NCI-H2196 treated with DMSO at 0.1 percent for 48 hours (cell line): Measurements from ENCODE around the gene C1orf146.
"Not testable (repeated sequence)": the region's sequence is repeated elsewhere in the genome, so short reads cannot be mapped to it uniquely, and the experiment has no call there.

Source experiments
- DNase-seq: peaks from one replicate; lab custom pipeline; 2025; ENCODE audit not compliant: unreplicated experiment; lab: John Stamatoyannopoulos, UW

Gene C1orf146, protein sequence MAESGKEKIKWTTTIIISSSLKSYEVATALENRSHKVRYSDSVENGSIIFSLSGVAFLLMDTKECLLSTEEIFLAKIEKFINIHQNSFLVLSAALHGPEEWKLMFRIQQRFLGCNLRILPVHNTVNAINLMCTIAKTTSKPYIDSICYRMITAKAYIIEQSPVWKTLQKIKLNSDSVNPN

DNA sequence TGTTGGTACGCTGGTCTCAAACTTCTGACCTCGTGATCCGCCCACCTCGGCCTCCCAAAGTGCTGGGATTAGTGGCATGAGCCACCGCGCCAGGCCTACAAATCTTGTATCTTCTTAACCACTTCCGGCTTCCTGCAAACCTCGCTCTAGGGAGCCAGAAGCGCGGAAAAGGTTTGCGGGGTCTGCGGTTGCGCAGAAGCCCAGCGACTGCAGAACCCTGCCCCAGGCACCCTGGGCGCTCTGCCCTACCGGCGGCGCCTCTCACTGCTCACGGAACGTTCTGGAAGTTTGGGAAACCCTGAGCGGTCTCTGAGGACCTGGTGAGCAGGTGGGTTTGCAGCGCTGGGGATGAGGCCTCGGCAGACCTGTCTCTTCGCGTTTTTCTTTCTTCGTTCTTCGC is at the start of gene C1orf146:
Gene C1orf146, plus strand, starts transcription at position 195 of the 400 bp plus-strand sequence. CDS start 13,506 bp downstream, outside the sequence.
- no peak for DNase-seq

DNA sequence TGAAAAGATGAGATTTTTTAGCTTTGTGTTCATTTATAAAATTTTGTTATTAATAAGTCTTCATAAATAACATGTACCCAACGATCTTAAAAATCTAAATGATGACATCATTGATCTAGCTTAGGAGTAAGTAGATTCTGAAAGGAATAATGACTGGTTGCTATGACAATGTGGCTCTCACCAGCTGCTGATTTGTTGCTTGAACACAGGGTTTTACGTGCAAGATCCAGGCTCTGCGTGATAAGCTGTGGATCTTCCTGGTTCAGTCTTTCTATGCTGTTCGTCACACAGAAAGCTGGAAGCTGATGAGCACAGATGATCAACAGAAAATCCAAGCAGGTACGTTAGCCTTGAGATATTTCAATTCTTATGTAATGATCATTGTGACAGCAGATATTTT is 49.1 kb upstream of the C1orf146 start:
- DNase-seq, result no peak

DNA sequence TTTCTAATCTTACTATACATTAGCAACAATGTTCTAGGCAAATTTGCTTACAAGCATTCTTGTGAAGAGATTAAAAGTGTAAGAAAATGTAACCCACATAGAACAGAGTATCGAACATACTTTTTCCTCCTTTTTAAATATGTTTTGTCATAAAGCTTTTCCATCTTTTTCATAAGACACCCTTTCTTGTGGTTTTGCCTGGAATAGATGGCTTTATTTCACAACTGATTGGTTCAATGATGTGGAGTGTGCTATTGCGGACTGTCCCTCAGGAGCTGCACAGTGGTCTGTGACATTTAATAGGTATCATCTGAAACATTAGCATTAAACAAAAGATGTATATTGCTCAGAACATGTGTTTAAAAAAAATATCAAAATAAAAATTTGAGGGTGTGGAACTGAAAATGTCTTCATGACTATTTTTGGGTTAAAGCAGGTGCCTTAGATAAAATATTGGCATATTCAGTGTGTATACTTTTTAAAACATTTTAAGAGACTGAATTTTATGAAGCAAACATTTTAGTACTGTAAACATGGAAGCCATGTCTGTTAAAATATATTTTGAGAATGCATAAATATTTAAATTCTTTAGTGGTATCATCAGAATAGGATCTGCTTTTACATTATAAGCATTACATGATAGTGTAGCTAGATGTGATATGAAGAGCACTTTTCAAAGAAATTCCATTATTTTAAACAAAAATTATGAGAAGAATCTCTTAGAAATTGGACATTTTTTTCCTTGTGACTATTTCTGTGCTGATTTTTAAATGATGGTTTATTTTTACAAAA is 48.3 kb upstream of the C1orf146 start:
- DNase-seq, result no peak

DNA sequence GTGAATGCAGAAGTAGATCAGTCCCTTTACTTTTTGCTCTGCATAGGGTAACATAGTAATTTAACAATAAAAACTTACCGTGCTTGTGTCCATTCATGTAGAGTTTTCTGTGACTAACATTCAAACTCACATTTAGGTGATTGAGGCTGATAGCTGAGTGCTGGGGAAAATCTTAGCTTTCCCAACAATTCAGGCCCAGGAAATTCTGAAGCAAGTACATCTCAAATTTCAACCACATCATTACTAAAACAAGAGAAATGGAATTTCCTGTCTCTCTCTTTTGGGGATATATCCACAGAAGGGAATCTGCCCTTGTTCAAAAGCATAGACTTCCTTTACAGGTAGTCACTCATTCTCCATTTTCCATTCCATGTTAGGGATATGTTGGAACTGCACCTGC is 33.1 kb upstream of the C1orf146 start:
- DNase-seq, result no peak

DNA sequence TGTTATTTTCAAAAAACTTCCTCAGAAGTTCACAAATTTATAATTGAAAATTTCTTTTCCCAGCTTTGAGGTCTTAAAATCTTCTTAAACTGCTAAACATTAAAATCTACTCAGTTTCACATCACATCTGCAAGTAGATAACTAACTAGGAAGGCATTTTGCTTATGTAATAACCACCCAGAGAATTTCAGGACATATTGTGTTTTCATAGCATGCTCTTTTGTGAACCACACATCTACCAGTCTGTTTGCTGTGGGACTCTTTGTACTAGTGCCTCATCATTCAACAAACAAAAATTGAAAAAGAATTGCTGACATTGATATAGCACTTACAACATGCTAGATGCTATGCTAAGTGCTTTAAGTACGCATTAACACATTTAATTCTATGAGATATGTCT is 31.6 kb upstream of the C1orf146 start:
- DNase-seq, result no peak

DNA sequence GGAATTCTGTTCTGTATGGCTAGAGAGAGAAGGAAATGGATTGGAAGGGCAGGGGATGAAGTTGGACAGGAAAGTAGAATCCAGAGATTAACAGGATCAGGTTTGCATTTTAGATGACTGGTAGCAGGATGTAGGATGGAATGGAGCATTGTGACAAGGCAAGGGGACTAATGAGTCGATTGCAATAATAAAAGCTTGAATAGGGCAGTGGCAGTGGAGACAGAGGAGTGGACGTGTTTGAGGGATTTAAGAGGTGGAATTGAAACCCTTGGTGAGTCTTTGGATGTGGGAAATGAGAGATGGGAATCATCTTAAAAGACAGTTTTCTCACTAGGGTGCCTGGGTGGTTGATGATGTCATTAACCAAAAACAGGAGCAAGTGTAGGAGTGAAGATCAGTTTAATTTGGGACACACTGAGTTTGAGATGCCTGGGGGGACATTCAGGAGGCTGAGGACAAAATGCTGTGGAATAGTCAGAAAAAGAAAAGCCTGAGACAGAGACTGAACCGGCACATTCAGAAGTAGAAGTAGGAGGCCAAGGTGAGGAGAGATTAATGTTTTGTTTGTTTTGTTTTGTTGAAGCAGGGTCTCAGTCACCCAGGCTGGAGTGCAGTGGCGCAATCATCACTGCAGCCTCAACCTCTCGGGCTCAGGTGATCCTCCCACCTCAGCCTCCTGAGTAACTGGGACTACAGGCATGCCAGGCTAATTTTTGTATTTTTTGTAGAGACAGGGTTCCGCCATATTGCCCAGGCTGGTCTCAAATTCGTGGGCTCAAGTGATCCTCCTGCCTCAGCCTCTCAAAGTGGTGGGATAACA is 29.1 kb upstream of the C1orf146 start:
- DNase-seq, result no peak

DNA sequence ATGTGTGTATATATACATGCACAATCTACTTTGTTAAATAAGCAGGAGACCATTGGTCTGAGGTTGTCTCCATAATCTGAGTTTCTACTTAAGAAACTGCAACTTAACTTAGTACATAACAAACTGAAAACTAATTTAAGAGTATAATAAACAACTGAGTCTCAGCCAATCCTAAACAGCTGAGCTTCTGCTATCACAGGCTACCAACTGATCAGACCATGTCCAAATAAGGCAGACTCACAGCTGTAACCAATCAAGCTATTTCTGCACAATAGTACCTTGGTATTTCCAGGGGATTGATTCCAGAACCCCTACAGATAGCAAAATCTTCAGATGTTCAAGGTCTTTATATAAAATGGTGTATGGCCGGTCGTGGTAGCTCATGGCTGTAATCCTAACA is 26.0 kb upstream of the C1orf146 start:
- DNase-seq, result no peak

DNA sequence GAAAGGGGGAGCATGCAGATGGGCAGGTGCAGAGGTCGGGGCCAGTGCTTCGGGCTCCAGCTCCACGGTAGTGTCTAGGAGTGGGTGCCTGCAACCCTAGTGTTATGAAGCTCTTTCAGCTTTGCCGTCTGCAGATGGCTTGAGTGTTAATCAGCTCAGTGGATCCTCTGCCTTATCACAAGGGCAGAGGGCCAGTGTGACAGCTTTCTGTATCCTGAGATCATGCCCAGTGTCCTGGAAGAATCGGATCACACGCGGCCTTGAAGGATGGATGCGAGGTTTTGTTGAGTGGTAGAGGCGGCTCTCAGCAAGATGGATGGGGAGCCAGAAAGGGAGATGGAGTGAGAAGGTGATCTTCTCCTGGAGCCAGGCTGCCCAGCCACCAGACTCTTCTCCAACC is 25.5 kb upstream of the C1orf146 start:
- no peak for DNase-seq

DNA sequence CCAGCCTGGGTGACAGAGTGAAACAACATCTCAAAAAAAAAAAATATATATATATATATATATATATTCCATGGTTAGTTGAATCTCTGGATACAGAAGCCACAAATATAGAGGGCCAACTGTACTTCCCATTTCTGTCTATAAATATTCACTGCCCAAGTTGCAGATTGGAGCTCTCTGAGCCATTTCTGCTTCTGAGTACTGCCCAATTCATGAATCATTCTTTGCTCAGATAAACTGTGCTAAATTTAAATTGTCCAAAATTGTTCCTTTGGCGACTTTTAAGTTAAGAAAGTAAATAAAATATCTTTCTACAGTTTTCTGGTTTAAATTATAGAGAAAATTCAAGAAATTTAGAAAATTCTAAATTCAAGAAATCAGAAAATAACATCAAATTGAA is 23.2 kb upstream of the C1orf146 start:
- DNase-seq, result no peak

DNA sequence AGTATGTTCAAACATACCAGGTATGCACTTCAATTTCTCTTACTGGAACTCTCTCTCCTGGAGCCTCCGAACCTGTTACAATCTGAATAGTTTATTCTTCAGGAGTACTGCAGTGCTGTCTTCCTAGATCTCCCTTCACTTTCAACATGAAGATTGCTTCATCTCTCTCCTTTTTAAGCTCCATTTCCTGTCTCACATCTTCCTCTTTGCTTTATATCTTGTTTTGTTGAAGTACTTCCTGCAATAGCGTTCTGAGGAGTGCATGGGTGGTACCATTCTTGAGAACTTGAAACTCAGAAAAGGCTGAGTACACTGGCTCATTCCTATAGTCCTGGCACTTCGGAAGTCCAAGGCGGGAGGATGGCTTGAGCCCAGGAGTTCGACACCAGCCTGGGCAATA is 15.7 kb upstream of the C1orf146 start:
- DNase-seq, result no peak

DNA sequence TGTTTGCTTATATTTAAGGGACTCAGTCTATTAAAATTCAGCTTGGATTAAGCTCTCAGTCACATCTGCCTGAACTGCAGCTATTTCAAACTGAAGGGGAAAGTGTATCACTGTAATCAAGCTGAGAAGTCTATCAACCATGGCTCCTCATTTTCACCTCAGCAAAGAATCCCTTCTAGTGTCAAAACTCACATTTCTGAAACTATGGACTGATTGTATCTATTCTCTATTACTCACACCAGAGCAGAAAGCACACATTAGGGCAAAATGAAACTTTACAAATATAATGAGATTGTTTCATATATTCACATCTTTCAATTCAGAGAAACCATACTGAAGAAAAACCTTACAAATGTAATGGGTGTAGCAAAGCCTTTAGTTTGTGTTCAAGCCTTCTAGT is 14.6 kb upstream of the C1orf146 start:
- no peak for DNase-seq

DNA sequence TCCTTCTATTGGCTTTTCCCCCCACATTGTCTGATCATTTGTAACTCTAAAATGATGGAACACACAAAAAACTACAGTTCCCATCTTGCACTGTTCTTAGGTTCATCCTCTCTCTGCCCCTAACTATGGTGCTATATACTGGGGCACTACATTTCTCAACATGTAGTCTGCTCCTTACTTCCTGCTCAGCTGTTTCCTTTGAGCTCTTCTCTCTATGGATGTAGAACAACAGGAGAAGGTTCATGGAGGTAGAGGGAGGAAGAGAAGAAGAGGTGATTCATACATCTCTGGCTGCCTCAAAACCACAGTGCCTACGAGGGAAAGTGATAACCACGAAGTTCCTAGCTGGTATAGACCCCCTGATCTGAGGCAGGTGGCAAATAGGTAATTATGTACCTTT is 7.0 kb upstream of the C1orf146 start:
- DNase-seq, result no peak

DNA sequence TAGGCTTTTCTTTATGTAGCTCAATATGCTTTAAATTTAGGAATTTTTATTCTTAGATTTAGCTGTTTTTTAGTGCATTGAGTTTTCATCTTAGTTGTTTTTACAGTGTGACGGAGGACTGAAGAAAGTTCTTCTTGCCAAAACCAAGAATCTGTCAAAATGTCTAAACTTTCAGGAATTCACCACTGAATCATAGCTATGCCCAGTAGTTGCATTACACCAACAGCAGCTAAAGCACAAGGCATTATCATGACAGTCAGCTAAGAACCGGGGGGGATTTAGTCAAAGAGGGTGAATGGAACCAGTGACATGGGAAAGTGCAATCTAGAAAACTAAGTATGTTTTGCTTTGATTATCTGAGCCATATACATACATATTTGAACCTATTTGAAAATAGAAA is 6.5 kb upstream of the C1orf146 start:
- no peak for DNase-seq

DNA sequence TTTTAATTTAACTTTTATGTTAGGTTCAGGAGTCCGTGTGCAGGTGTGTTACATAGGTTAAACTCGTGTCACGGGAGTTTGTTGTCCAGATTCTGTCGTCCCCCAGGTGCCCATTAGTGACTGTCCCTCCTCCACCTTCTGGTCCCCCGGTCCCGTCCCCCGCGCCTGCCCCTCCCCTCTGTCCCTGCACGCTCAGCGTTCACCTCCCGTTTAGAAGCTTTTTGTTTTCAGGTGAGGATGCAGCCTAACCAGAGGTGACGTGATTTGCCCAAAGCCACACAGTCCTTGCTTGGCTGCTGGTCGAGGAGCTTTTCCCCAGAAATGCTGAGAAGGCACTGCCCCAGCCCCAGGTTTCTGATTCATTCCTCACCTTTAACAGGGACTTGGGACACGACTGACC is 844 bp downstream of the C1orf146 start:
- DNase-seq, result no peak

DNA sequence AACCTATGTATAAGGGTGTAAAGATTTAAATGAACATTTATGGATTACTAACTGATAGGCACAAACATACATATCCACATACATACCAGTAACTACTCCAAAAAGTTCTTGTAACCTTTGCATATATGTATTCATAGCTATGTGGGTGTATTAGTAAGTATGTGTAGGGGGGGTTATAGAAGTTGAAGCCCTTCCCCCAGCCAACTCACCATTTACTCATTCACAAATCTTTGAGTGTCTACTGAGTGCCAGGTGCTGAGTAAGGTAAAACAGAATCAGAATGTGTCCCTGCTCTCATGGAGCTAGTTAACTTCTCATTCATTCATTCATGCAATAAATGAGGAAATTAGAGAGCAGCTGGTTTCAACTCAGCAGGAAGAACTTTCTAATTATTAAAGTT is 1.3 kb downstream of the C1orf146 start:
- no peak for DNase-seq

DNA sequence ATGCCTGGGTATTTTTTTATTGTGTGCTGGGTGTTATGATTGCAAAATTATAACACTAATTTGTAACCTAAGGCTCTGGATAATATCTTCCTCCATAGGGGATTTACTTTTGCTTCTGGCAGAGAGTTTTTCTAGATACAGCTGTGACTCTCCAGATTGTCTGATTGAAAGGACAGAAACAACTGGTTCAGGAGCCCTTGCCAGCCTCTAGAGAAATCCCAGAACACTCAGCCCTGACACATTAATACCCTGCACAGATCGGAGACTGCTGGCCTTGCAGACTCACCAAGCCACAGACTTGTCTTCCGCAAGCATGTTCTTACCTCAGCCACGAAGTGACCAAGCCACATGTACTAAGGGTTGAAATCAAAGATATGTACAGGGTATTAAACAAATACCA is 10.7 kb downstream of the C1orf146 start:
- no peak for DNase-seq

DNA sequence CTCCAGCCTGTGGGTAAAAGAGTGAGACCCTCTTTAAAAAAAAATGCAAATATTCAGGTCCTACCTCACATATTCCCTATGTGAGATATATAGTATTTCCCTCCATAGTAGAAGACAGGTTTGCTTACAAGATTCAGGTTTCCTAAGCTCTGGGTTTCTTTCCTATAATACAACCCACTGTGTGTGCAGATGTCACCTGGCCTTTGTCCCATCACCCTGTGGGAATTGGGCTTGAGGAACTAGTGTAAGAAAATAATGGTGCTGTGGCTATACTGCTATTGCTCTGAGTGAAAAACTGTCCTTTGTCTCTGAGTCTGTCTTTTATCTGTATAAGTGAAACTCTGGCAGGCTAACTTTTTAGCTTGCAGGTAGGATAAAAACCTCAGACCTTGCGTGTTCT is 13.0 kb downstream of the C1orf146 start:
- no peak for DNase-seq

DNA sequence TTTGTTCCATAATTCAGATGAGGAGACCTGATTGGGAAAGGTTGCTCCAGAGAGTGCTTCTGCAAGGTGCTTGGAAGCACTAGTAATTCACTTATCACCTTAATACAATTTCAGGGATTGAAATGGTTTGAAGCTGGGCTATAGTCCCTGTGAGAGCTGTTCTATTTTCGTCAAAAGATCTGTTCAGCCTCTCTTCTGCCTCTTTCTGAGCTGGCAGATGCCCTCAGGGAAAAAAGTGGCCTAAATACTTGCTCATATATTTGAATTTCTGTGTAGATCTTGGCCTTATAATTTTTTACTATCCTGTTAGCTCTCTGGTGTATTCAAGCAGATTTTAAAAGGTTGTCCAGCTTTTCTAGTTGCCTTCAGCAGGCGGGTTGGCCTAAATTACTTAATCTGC is 22.3 kb downstream of the C1orf146 start:
- no peak for DNase-seq

DNA sequence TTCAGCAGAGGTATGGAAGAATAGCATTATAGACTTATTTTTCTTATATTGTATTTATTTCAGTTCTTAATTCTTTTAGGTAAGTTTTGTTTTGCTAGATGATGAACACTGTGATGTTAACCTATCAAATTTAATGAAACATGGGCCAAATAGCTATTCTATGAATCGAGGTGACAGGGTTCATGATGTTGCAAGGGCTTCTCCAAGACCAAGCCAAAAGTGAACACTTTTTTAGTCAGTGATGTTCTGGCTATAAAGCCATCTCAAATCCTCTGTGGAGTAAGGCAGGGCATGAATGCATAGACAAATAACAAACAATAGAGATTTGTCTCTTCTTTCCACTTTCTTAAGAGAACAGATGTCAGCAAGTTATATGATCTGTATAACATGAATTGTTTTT is 26.7 kb downstream of the C1orf146 start:
- DNase-seq, result no peak

DNA sequence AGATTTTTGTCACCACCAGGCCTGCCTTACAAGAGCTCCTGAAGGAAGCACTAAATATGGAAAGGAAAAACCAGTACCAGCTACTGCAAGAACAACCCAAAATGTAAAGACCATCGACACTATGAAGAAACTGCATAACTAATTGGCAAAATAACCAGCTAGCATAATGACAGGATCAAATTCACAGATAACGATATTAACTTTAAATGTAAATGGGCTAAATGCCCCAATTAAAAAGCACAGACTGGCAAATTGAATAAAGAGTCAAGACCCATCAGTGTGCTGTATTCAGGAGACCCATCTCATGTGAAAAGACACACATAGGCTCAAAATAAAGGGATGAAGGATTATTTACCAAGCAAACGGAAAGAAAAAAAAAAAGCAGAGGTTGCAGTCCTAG is 37.0 kb downstream of the C1orf146 start:
- DNase-seq, result not testable (repeated sequence)

DNA sequence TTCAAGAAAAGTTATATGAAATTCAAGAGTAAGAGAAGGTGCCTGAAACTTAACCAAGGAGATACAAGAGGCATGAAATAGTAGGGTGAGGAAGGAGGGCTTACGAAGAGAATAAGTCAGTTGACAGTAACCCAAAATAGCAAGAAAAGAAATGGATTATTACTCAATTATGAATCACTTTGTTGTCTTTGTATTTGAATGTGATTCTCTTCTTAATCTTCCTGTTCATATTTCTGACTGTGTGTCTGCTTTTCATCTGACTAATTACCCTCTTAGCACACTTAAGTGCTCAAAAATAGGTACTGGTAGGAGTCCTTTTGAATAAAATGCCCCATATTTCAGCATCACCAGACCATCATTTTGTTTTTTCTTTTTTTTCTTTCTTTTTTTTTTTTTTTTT is 41.6 kb downstream of the C1orf146 start:
- no peak for DNase-seq

DNA sequence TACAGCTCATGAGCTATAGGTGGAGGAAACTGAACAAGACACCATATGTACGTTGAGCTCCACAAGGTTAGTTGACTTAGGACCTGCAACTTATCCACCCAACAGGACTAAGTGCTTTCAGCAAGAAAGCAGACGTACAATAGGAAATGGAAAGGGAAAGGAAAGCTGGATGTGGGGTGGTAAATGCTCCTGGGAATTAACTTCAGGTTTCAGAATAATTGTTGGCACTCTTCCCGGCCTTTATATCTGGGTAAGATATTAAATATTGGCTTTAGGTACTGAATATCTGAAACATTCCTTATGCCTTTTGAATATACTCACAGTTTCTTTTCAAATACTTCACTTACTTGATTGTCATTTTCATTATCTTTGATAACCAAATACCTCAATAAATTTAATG is 44.8 kb downstream of the C1orf146 start:
- DNase-seq, result no peak
